HEK293 (cell line): Measurements from ENCODE around the gene CPTP.

Experiments
- ATF2 ChIP-seq: fragments of 450-650 bp; formaldehyde crosslinking; IDR thresholded peaks from 2 replicates; pipeline ENCODE4 v1.5.1; 2016; ENCODE audit warnings: missing biosample characterization, missing genetic modification characterization, low read depth
- HIC1 ChIP-seq: fragments of 450-650 bp; formaldehyde crosslinking; IDR thresholded peaks from 2 replicates; pipeline ENCODE4 v1.5.1; 2016; ENCODE audit warnings: missing biosample characterization, missing genetic modification characterization
- HOXD13 ChIP-seq: sonication (generic); formaldehyde crosslinking; IDR thresholded peaks from 2 replicates; pipeline ENCODE4 v1.8.0; 2022; ENCODE audit warnings: missing genetic modification reagents, borderline replicate concordance
- KLF1 ChIP-seq: fragments of 450-650 bp; formaldehyde crosslinking; IDR thresholded peaks from 2 replicates; pipeline ENCODE4 v1.5.1; 2016; ENCODE audit warnings: missing biosample characterization, missing genetic modification characterization
- KLF10 ChIP-seq: fragments of 450-650 bp; IDR thresholded peaks from 2 replicates; pipeline ENCODE4 v1.5.1; 2018; ENCODE audit warnings: missing biosample characterization, mild to moderate bottlenecking, missing genetic modification characterization
- PRDM1 ChIP-seq: fragments of 450-650 bp; formaldehyde crosslinking; IDR thresholded peaks from 2 replicates; pipeline ENCODE4; 2016; ENCODE audit warnings: missing biosample characterization, missing genetic modification characterization
- ZFP37 ChIP-seq: fragments of 450-650 bp; formaldehyde crosslinking; IDR thresholded peaks from 2 replicates; pipeline ENCODE4 v1.5.1; 2016; ENCODE audit warnings: missing biosample characterization, missing genetic modification characterization
- ZNF132 ChIP-seq: fragments of 450-650 bp; formaldehyde crosslinking; IDR thresholded peaks from 2 replicates; pipeline ENCODE4 v1.5.1; 2017; ENCODE audit warnings: missing biosample characterization, missing genetic modification characterization, borderline replicate concordance
- ZNF18 ChIP-seq: fragments of 450-650 bp; formaldehyde crosslinking; IDR thresholded peaks from 2 replicates; pipeline ENCODE4 v1.5.1; 2016; ENCODE audit warnings: missing biosample characterization, missing genetic modification characterization
- ZNF214 ChIP-seq: fragments of 450-650 bp; formaldehyde crosslinking; IDR thresholded peaks from 2 replicates; pipeline ENCODE4 v1.5.1; 2017; ENCODE audit warnings: missing biosample characterization, mild to moderate bottlenecking, missing genetic modification characterization, borderline replicate concordance
- ZNF26 ChIP-seq: fragments of 450-650 bp; formaldehyde crosslinking; IDR thresholded peaks from 2 replicates; pipeline ENCODE4 v1.5.1; 2016; ENCODE audit warnings: missing biosample characterization, missing genetic modification characterization
- ZNF292 ChIP-seq: fragments of 450-650 bp; formaldehyde crosslinking; IDR thresholded peaks from 2 replicates; pipeline ENCODE4 v1.5.1; 2016; ENCODE audit warnings: low read depth, missing biosample characterization, missing genetic modification characterization, borderline replicate concordance
- ZNF341 ChIP-seq: fragments of 450-650 bp; formaldehyde crosslinking; IDR thresholded peaks from 2 replicates; pipeline ENCODE4; 2016; ENCODE audit warnings: low read depth, missing biosample characterization, missing genetic modification characterization
- ZNF37A ChIP-seq: fragments of 450-650 bp; IDR thresholded peaks from 2 replicates; pipeline ENCODE4 v1.5.1; 2018; ENCODE audit warnings: missing biosample characterization, missing genetic modification characterization
- ZNF394 ChIP-seq: fragments of 450-650 bp; formaldehyde crosslinking; IDR thresholded peaks from 2 replicates; pipeline ENCODE4 v1.5.1; 2016; ENCODE audit warnings: missing biosample characterization, missing genetic modification characterization, mild to moderate bottlenecking, moderate library complexity, borderline replicate concordance
- ZNF398 ChIP-seq: fragments of 450-650 bp; formaldehyde crosslinking; IDR thresholded peaks from 2 replicates; pipeline ENCODE4 v1.5.1; 2017; ENCODE audit warnings: missing biosample characterization, missing genetic modification characterization
- ZNF585B ChIP-seq: fragments of 450-650 bp; formaldehyde crosslinking; IDR thresholded peaks from 2 replicates; pipeline ENCODE4 v1.5.1; 2016; ENCODE audit warnings: missing biosample characterization, missing genetic modification characterization
- ZNF692 ChIP-seq: fragments of 450-650 bp; formaldehyde crosslinking; IDR thresholded peaks from 2 replicates; pipeline ENCODE4 v1.5.1; 2016; ENCODE audit warnings: missing biosample characterization, missing genetic modification characterization
- ZNF701 ChIP-seq: fragments of 450-650 bp; formaldehyde crosslinking; IDR thresholded peaks from 2 replicates; pipeline ENCODE4 v1.5.1; 2016; ENCODE audit warnings: missing biosample characterization, missing genetic modification characterization
- ZNF704 ChIP-seq: fragments of 450-650 bp; formaldehyde crosslinking; IDR thresholded peaks from 2 replicates; pipeline ENCODE4 v1.5.1; 2016; ENCODE audit warnings: missing biosample characterization, missing genetic modification characterization
- ZNF843 ChIP-seq: fragments of 450-650 bp; formaldehyde crosslinking; IDR thresholded peaks from 2 replicates; pipeline ENCODE4 v1.5.1; 2016; ENCODE audit warnings: missing biosample characterization, missing genetic modification characterization
- ZSCAN4 ChIP-seq: fragments of 450-650 bp; formaldehyde crosslinking; IDR thresholded peaks from 2 replicates; pipeline ENCODE4 v1.5.1; 2017; ENCODE audit warnings: missing biosample characterization, missing genetic modification characterization
- ZSCAN5A ChIP-seq: fragments of 450-650 bp; formaldehyde crosslinking; IDR thresholded peaks from 2 replicates; pipeline ENCODE4 v1.5.1; 2016; ENCODE audit warnings: missing biosample characterization, missing genetic modification characterization
- ZXDB ChIP-seq: fragments of 450-650 bp; formaldehyde crosslinking; IDR thresholded peaks from 2 replicates; pipeline ENCODE4 v1.5.1; 2016; ENCODE audit warnings: missing biosample characterization, missing genetic modification characterization

The CPTP gene

GRCh38 chr1:1307923-1308755 lies 16.5 kb upstream of the CPTP start, which contains the start of the genes ACAP3 and PUSL1 (continued):
- TF ChIP-seq KLF10 (tag by site-specific recombination) (peak; percentile 92), ZNF214 (no peak), ZNF704 (tag by site-specific recombination) (no peak), ZSCAN5A (peak; percentile 33; the same call in 1 of the 2 replicates), ZSCAN4 (tag by site-specific recombination) (no peak), HOXD13 (CRISPR knock-in tag) (no peak), ZXDB (tag by site-specific recombination) (peak; percentile 89), ZNF18 (tag by site-specific recombination) (no peak), ZNF692 (peak; percentile 85), KLF1 (tag by site-specific recombination) (peak; percentile 94), ZNF701 (tag by site-specific recombination) (no peak), ZNF341 (tag by site-specific recombination) (0 out of 2 replicates have a peak, but pooled peaks have one; percentile 23), ZNF26 (tag by site-specific recombination) (no peak), ZNF292 (tag by site-specific recombination) (no peak), ZNF398 (peak; percentile 81), ZNF394 (tag by site-specific recombination) (no peak; the same call in 1 of the 2 replicates), ZNF132 (no peak), ZNF585B (no peak), ZNF37A (tag by site-specific recombination) (no peak), ATF2 (tag by site-specific recombination) (no peak), ZFP37 (peak; percentile 73; the same call in 1 of the 2 replicates), ZNF843 (tag by site-specific recombination) (peak; percentile 62; the same call in 1 of the 2 replicates), HIC1 (tag by site-specific recombination) (peak; percentile 50; the same call in 1 of the 2 replicates), PRDM1 (tag by site-specific recombination) (no peak)
